ENCODE data around the gene PLEKHG4B.

The PLEKHG4B gene

GRCh38 chr5:182126-182525, 90.2 kb downstream of the PLEKHG4B start:
- H3K4me3 ChIP-seq (ENCODE audit: low read depth, low read length) = no peak overlapping the region
- DNase-seq (ENCODE audit: low read depth) = no peak

- H3K4me3 ChIP-seq (ENCODE audit: low read depth, low read length) = no peak overlapping the region
- no peak for DNase-seq (ENCODE audit: low read depth)
Measured at GRCh38 chr5:184471-184870, 92.5 kb downstream of the PLEKHG4B start.

GRCh38 chr5:185095-186070, 93.4 kb downstream of the PLEKHG4B start:
- DNase-seq (ENCODE audit: low read depth) = no peak

GRCh38 chr5:186091-187041, 94.4 kb downstream of the PLEKHG4B start:
- H3K4me3 ChIP-seq (ENCODE audit: low read depth, low read length) = no peak overlapping the region
- DNase-seq (ENCODE audit: low read depth) = no peak

More at GRCh38 chr5:185095-186070, 93.4 kb downstream of the PLEKHG4B start:
- no peak overlapping the region for H3K4me3 ChIP-seq (ENCODE audit: low read depth, low read length)

GRCh38 chr5:187042-187431, 95.1 kb downstream of the PLEKHG4B start:
- H3K4me3 ChIP-seq (ENCODE audit: low read depth, low read length) = no peak overlapping the region
- DNase-seq (ENCODE audit: low read depth) = no peak

- no peak overlapping the region for H3K4me3 ChIP-seq (ENCODE audit: low read depth, low read length)
- no peak for DNase-seq (ENCODE audit: low read depth)
Measured at GRCh38 chr5:187617-188451, 95.9 kb downstream of the PLEKHG4B start.

GRCh38 chr5:188488-189481, 96.8 kb downstream of the PLEKHG4B start:
- H3K4me3 ChIP-seq (ENCODE audit: low read depth, low read length) = peak overlapping the region; percentile 17
- DNase-seq (ENCODE audit: low read depth) = peak; percentile 31

GRCh38 chr5:189486-189885, 97.5 kb downstream of the PLEKHG4B start:
- no peak for DNase-seq (ENCODE audit: low read depth)
- no peak overlapping the region for H3K4me3 ChIP-seq (ENCODE audit: low read depth, low read length)

- no peak overlapping the region for H3K4me3 ChIP-seq (ENCODE audit: low read depth, low read length)
- DNase-seq (ENCODE audit: low read depth) = no peak
Measured at GRCh38 chr5:189976-190365, 98.0 kb downstream of the PLEKHG4B start.

GRCh38 chr5:190366-191035, 98.5 kb downstream of the PLEKHG4B start:
- no peak for DNase-seq (ENCODE audit: low read depth)
- no peak overlapping the region for H3K4me3 ChIP-seq (ENCODE audit: low read depth, low read length)

- no peak within 1 kb of the TSS for H3K4me3 ChIP-seq (ENCODE audit: low read depth, low read length)
- DNase-seq (ENCODE audit: low read depth) = no peak
Measured at GRCh38 chr5:191036-191948, 99.3 kb downstream of the PLEKHG4B start, which contains the start of gene LRRC14B. TSS of gene LRRC14B (plus strand) at chr5:191495. CDS start at chr5:191539, 44 bp downstream.

GRCh38 chr5:191949-192690, 100.2 kb downstream of the PLEKHG4B start:
- H3K4me3 ChIP-seq (ENCODE audit: low read depth, low read length) = no peak overlapping the region
- no peak for DNase-seq (ENCODE audit: low read depth)

- H3K4me3 ChIP-seq (ENCODE audit: low read depth, low read length) = no peak overlapping the region
- no peak for DNase-seq (ENCODE audit: low read depth)
Measured at GRCh38 chr5:192691-192969, 100.7 kb downstream of the PLEKHG4B start.

- H3K4me3 ChIP-seq (ENCODE audit: low read depth, low read length) = no peak overlapping the region
- no peak for DNase-seq (ENCODE audit: low read depth)
Measured at GRCh38 chr5:192970-193831, 101.2 kb downstream of the PLEKHG4B start.

- H3K4me3 ChIP-seq (ENCODE audit: low read depth, low read length) = no peak overlapping the region
- DNase-seq (ENCODE audit: low read depth) = no peak
Measured at GRCh38 chr5:194102-194501, 102.1 kb downstream of the PLEKHG4B start.

All from skeletal muscle cell (primary cell).